Activated CD4-positive, alpha-beta memory T cell treated with anti-CD3 and anti-CD28 coated beads for 36 hours (primary cell): Measurements from ENCODE around the gene TCF7. TPM values are rescaled to one million over a fixed set of nuclear protein-coding genes. Genes with fewer than 3 reads are reported as not detected.

Source experiments
- CTCF ChIA-PET: fragments of 350-600 bp; sonication (Branson Sonifier 250); formaldehyde crosslinking; loops from one replicate; lab custom pipeline; 2021; ENCODE audit warnings: antibody characterized with exemption, inconsistent platforms; lab: Charles Lee
- POLR2A ChIA-PET: fragments of 350-600 bp; sonication (Branson Sonifier 250); formaldehyde crosslinking; loops from one replicate; lab custom pipeline; 2021; ENCODE audit warnings: antibody characterized with exemption; lab: Charles Lee
- DNase-seq: peaks from one replicate; pipeline ENCODE4 v3.0.0-alpha.2; 2020
- H3K27ac Mint-ChIP-seq: one replicate; pipeline ENCODE4 v1.8.0; 2021; ENCODE audit warnings: mixed read lengths
- H3K27me3 Mint-ChIP-seq: one replicate; pipeline ENCODE4 v1.8.0; 2021; ENCODE audit warnings: mixed read lengths
- H3K36me3 Mint-ChIP-seq: one replicate; pipeline ENCODE4 v1.8.0; 2021; ENCODE audit warnings: mixed read lengths
- H3K4me1 Mint-ChIP-seq: one replicate; pipeline ENCODE4 v1.8.0; 2021; ENCODE audit warnings: low read depth, mixed read lengths
- H3K4me3 Mint-ChIP-seq: one replicate; pipeline ENCODE4 v1.8.0; 2021; ENCODE audit warnings: mild to moderate bottlenecking, mixed read lengths
- H3K9me3 Mint-ChIP-seq: one replicate; pipeline ENCODE4 v1.8.0; 2021; ENCODE audit warnings: mixed read lengths
- intact Hi-C: fragments of 100-400 bp; cut with micrococcal nuclease; formaldehyde crosslinking; loops from one replicate; pipeline ENCODE4 v1.15.1; 2023
- total RNA-seq, 2 experiments: library from RNA; stranded (reverse); gene quantifications; one replicate each; pipeline ENCODE4 v1.2.3, GENCODE V29; 2021

Gene TCF7
- total RNA-seq, 2 experiments from 2014 or later, result 59.3 to 65.6 TPM

GRCh38 chr5:134132372-134133187, 18.1 kb downstream of the TCF7 start:
- DNase-seq, result peak; percentile 89
- Mint-ChIP-seq H3K27ac (peak overlapping the region; percentile 90), H3K27me3 (no peaks in the 10 kb centered on the region), H3K4me1 (peaks cover 97% of the 10 kb centered on the region), H3K9me3 (no peaks in the 10 kb centered on the region), H3K4me3 (peak overlapping the region; percentile 51), H3K36me3 (peaks cover 49% of the 10 kb centered on the region)
- intact Hi-C loops, result loop anchor here (1.0 kb wide), 2 partner anchors 8 to 20 kb away; no protein-coding TSS in a partner anchor
- CTCF ChIA-PET, result interaction anchor here (0.5 to 28.4 kb wide), 9 partner anchors 8 to 94 kb away, joined by 3 to 981 read pairs (median 4); no protein-coding TSS in a partner anchor
- POLR2A ChIA-PET, result interaction anchor here (0.8 to 1.0 kb wide), 2 partner anchors 21 to 59 kb away, joined by 3 to 5 read pairs; no protein-coding TSS in a partner anchor

GRCh38 chr5:134133188-134133994, 18.9 kb downstream of the TCF7 start:
- no peaks in the 10 kb centered on the region for H3K9me3 Mint-ChIP-seq
- DNase-seq, result peak; percentile 9
- peak overlapping the region; percentile 90 for H3K27ac Mint-ChIP-seq
- ChIA-PET CTCF (interaction anchor here (1.5 to 28.4 kb wide), 5 partner anchors 7 to 95 kb away, joined by 3 to 981 read pairs (median 63); no protein-coding TSS in a partner anchor), POLR2A (interaction anchor here (0.7 to 2.7 kb wide), 3 partner anchors 8 to 22 kb away, joined by 3 to 11 read pairs (median 5); no protein-coding TSS in a partner anchor)
- intact Hi-C loops, result no loop called here
- H3K27me3 Mint-ChIP-seq, result no peaks in the 10 kb centered on the region
- H3K36me3 Mint-ChIP-seq, result peaks cover 51% of the 10 kb centered on the region
- H3K4me3 Mint-ChIP-seq, result no peak overlapping the region
- peaks cover 97% of the 10 kb centered on the region for H3K4me1 Mint-ChIP-seq

DNA sequence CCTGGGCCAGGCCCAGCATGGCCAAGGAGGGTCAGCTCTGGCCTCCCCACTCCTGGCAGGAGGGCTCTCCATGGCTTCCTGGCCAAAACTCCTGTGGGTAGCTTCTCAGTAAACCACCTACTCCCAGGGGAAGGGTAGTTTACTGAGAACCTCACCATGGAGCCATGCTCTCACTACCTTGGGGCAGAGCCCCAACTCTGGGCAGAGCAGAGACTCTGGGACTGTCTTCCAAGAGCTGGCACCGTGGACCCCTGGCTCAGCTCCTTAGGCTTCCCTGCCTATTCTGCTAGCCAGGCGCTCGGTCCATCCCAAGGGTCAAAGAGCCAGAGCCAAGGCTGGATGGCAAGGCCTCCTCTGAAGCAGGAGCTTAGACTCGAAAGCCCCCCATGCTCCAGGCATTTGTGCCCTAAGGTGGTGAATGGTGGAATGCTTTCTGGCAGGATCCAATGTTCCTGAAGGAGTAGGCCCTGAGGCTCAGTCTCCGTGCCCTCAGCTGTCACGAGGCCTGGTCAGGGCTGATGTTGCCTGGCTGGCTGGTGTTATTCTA, 19.6 kb downstream of the TCF7 start:
- ChIA-PET CTCF (interaction anchor here (1.8 to 28.4 kb wide), 2 partner anchors 10 to 95 kb away, joined by 5 to 981 read pairs; no protein-coding TSS in a partner anchor), POLR2A (interaction anchor here (0.7 to 2.7 kb wide), 2 partner anchors 9 to 23 kb away, joined by 3 to 11 read pairs; no protein-coding TSS in a partner anchor)
- intact Hi-C loops, result no loop called here
- no peaks in the 10 kb centered on the region for H3K27me3 Mint-ChIP-seq
- peaks cover 97% of the 10 kb centered on the region for H3K4me1 Mint-ChIP-seq
- peaks cover 49% of the 10 kb centered on the region for H3K36me3 Mint-ChIP-seq
- no peak overlapping the region for H3K27ac Mint-ChIP-seq
- peak; percentile 8 for DNase-seq
- H3K4me3 Mint-ChIP-seq, result no peak overlapping the region
- no peaks in the 10 kb centered on the region for H3K9me3 Mint-ChIP-seq

- Mint-ChIP-seq H3K9me3 (no peaks in the 10 kb centered on the region), H3K36me3 (peaks cover 51% of the 10 kb centered on the region), H3K4me1 (peaks cover 94% of the 10 kb centered on the region), H3K4me3 (no peak overlapping the region), H3K27ac (peak overlapping the region; percentile 0), H3K27me3 (no peaks in the 10 kb centered on the region)
- peak; percentile 8 for DNase-seq
- ChIA-PET CTCF (interaction anchor here (1.5 to 28.4 kb wide), 2 partner anchors 24 to 96 kb away, joined by 4 to 981 read pairs; no protein-coding TSS in a partner anchor), POLR2A (interaction anchor here (2.7 to 6.4 kb wide), 2 partner anchors 10 to 22 kb away, joined by 11 to 43 read pairs; partner anchors contain the start of gene TCF7)
- intact Hi-C loops, result no loop called here
Measured at GRCh38 chr5:134135091-134135655, 20.7 kb downstream of the TCF7 start.

- peaks cover 52% of the 10 kb centered on the region for H3K36me3 Mint-ChIP-seq
- POLR2A ChIA-PET, result interaction anchor here (1.3 to 6.4 kb wide), 2 partner anchors 18 to 23 kb away, joined by 4 to 43 read pairs; partner anchors contain the start of gene TCF7
- H3K9me3 Mint-ChIP-seq, result no peaks in the 10 kb centered on the region
- H3K27ac Mint-ChIP-seq, result no peak overlapping the region
- DNase-seq, result peak; percentile 13
- intact Hi-C loops, result no loop called here
- peaks cover 89% of the 10 kb centered on the region for H3K4me1 Mint-ChIP-seq
- H3K4me3 Mint-ChIP-seq, result no peak overlapping the region
- H3K27me3 Mint-ChIP-seq, result no peaks in the 10 kb centered on the region
- CTCF ChIA-PET, result interaction anchor here (1.1 to 28.4 kb wide), 3 partner anchors 10 to 97 kb away, joined by 4 to 981 read pairs (median 4); no protein-coding TSS in a partner anchor
Measured at GRCh38 chr5:134136221-134136631, 21.7 kb downstream of the TCF7 start.

DNA sequence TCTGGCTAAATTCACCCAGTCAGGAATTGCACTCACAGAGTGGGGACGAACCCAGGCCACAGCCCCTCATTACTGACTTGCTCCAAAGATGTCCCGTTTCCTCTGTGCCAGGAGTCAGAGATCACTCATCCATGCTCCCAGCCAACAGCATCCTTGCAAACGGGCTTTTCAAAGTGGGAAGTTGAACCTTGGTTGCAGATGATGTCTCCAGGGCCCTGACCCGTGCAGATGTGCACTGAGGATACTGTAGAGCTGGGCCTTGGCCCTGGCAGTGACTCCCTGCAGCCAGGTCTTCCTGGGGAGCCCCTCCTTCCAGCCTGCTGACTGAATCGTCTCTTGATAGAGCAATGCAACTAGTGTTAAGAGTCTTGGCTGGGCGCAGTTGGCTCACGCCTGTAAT, 22.3 kb downstream of the TCF7 start:
- H3K27ac Mint-ChIP-seq, result no peak overlapping the region

GRCh38 chr5:134138416-134139376, 24.2 kb downstream of the TCF7 start:
- Mint-ChIP-seq H3K27me3 (no peaks in the 10 kb centered on the region), H3K4me1 (peaks cover 66% of the 10 kb centered on the region), H3K36me3 (peaks cover 59% of the 10 kb centered on the region), H3K4me3 (no peak overlapping the region), H3K27ac (peak overlapping the region; percentile 67), H3K9me3 (no peaks in the 10 kb centered on the region)
- CTCF ChIA-PET, result interaction anchor here (0.6 to 28.4 kb wide), 20 partner anchors 8 to 112 kb away, joined by 3 to 981 read pairs (median 7); partner anchors contain the start of gene TCF7
- POLR2A ChIA-PET, result interaction anchor here (0.6 to 6.4 kb wide), 13 partner anchors 9 to 135 kb away, joined by 3 to 43 read pairs (median 5); partner anchors contain the start of genes SKP1 and TCF7
- DNase-seq, result peak; percentile 91
- intact Hi-C loops, result loop anchor here (1.0 kb wide), 4 partner anchors 26 to 67 kb away; no protein-coding TSS in a partner anchor

More for the DNA sequence above, 22.3 kb downstream of the TCF7 start:
- H3K36me3 Mint-ChIP-seq, result peaks cover 56% of the 10 kb centered on the region
- intact Hi-C loops, result no loop called here
- POLR2A ChIA-PET, result interaction anchor here (1.0 to 6.4 kb wide), 3 partner anchors 11 to 24 kb away, joined by 3 to 43 read pairs (median 4); partner anchors contain the start of gene TCF7
- H3K4me3 Mint-ChIP-seq, result no peak overlapping the region
- DNase-seq, result peak; percentile 22
- no peaks in the 10 kb centered on the region for H3K9me3 Mint-ChIP-seq
- H3K27me3 Mint-ChIP-seq, result no peaks in the 10 kb centered on the region
- CTCF ChIA-PET, result interaction anchor here (1.1 to 28.4 kb wide), 3 partner anchors 10 to 98 kb away, joined by 4 to 981 read pairs (median 253); partner anchors contain the start of gene TCF7
- peaks cover 85% of the 10 kb centered on the region for H3K4me1 Mint-ChIP-seq

GRCh38 chr5:134139377-134139851, 24.9 kb downstream of the TCF7 start:
- Mint-ChIP-seq H3K9me3 (no peaks in the 10 kb centered on the region), H3K4me1 (peaks cover 61% of the 10 kb centered on the region), H3K27ac (no peak overlapping the region), H3K27me3 (no peaks in the 10 kb centered on the region), H3K4me3 (no peak overlapping the region), H3K36me3 (peaks cover 63% of the 10 kb centered on the region)
- peak; percentile 8 for DNase-seq
- ChIA-PET POLR2A (interaction anchor here (1.3 to 6.4 kb wide), 7 partner anchors 10 to 136 kb away, joined by 3 to 43 read pairs (median 8); partner anchors contain the start of gene TCF7), CTCF (interaction anchor here (0.7 to 28.4 kb wide), 19 partner anchors 10 to 139 kb away, joined by 3 to 981 read pairs (median 8); partner anchors contain the start of gene TCF7)
- intact Hi-C loops, result no loop called here

GRCh38 chr5:134139891-134140469, 25.5 kb downstream of the TCF7 start:
- H3K4me1 Mint-ChIP-seq, result peaks cover 59% of the 10 kb centered on the region
- CTCF ChIA-PET, result interaction anchor here (0.7 to 28.4 kb wide), 27 partner anchors 10 to 414 kb away, joined by 3 to 981 read pairs (median 8); partner anchors contain the start of genes C5orf15 and TCF7
- POLR2A ChIA-PET, result interaction anchor here (1.3 to 6.4 kb wide), 7 partner anchors 11 to 137 kb away, joined by 3 to 43 read pairs (median 5); partner anchors contain the start of gene TCF7
- H3K27me3 Mint-ChIP-seq, result no peaks in the 10 kb centered on the region
- H3K27ac Mint-ChIP-seq, result peak overlapping the region; percentile 28
- H3K36me3 Mint-ChIP-seq, result peaks cover 65% of the 10 kb centered on the region
- H3K9me3 Mint-ChIP-seq, result no peaks in the 10 kb centered on the region
- DNase-seq, result peak; percentile 9
- H3K4me3 Mint-ChIP-seq, result no peak overlapping the region
- intact Hi-C loops, result loop anchor here (1.0 kb wide), 2 partner anchors 8 to 101 kb away; no protein-coding TSS in a partner anchor
